Lower lobe of right lung (tissue), 2 donors: Measurements from ENCODE around the gene MAGI2. TPM values are rescaled to one million over a fixed set of nuclear protein-coding genes. Genes with fewer than 3 reads are reported as not detected.

Experiments
- ATAC-seq, 2 donors: fragments of 200-7000 bp; cut with Tn5 transposase; one replicate each; pipeline ENCODE4 v1.9.1; 2020 to 2022; ENCODE audit warnings: mild to moderate bottlenecking in 2 of 2, moderate library complexity in 2 of 2
- DNase-seq: peaks from one replicate; pipeline ENCODE4 v3.0.0-alpha.2; 2020
- H3K27ac ChIP-seq: fragments of 200-600 bp; one replicate; pipeline ENCODE4 v1.8.0; 2022
- H3K27me3 ChIP-seq: fragments of 200-600 bp; one replicate; pipeline ENCODE4 v1.8.0; 2022; ENCODE audit warnings: low read depth
- H3K36me3 ChIP-seq: fragments of 200-600 bp; one replicate; pipeline ENCODE4 v1.8.0; 2022; ENCODE audit warnings: mild to moderate bottlenecking
- H3K4me1 ChIP-seq: fragments of 200-600 bp; one replicate; pipeline ENCODE4 v1.8.0; 2022
- H3K4me3 ChIP-seq: fragments of 200-600 bp; one replicate; pipeline ENCODE4 v1.8.0; 2022; ENCODE audit warnings: mild to moderate bottlenecking
- H3K9me3 ChIP-seq: fragments of 200-600 bp; one replicate; pipeline ENCODE4 v1.8.0; 2022
- intact Hi-C: fragments of 100-400 bp; cut with DNase I; formaldehyde crosslinking; loops from one replicate; pipeline ENCODE4 v1.11.0; 2022
- total RNA-seq: library from RNA; stranded (reverse); fragmentation: NEBNext Ultra II Directional; extraction: Animal tissue kit (Norgen Biotek cat#: 25700); gene quantifications from one replicate; pipeline ENCODE4 v1.2.1, GENCODE V29; 2021
- TF ChIP-seq, protein P1 (sequence below): fragments of 200-600 bp; IDR thresholded peaks from one replicate; pipeline ENCODE4 v1.8.0; 2022; ENCODE audit warnings: antibody characterized with exemption, mild to moderate bottlenecking
- donor health status: DM: no; HTN: yes; CAD: no; lungs with severe emphysema.

Gene MAGI2
- total RNA-seq, 1 donor from 2014 or later: 15.3 TPM

DNA sequence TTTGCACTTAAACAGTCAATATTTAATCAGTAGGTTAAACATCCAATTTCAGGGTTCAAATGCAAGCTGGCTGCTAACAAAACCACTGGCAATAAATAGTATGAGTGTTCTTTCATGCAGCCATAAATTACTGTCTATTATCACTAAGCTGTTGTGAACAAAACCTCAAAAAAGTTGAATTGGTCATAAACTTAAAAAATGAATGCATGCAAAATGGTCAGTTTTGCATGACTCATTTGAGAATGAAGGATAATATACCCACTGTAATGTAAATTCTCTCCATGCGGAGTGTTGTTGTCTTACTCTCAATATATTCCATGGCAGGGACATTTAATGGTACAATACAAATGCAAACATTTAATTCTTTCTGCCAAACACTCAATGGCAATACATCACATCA lies 226.4 kb downstream of the MAGI2 start:
- DNase-seq: no peak
- Histone ChIP-seq H3K9me3 (no peaks in the 10 kb centered on the region), H3K36me3 (no peaks in the 10 kb centered on the region), H3K4me1 (no peaks in the 10 kb centered on the region), H3K27me3 (no peaks in the 10 kb centered on the region), H3K4me3 (no peak overlapping the region), H3K27ac (no peak overlapping the region)
- TF ChIP-seq, protein P1, sequence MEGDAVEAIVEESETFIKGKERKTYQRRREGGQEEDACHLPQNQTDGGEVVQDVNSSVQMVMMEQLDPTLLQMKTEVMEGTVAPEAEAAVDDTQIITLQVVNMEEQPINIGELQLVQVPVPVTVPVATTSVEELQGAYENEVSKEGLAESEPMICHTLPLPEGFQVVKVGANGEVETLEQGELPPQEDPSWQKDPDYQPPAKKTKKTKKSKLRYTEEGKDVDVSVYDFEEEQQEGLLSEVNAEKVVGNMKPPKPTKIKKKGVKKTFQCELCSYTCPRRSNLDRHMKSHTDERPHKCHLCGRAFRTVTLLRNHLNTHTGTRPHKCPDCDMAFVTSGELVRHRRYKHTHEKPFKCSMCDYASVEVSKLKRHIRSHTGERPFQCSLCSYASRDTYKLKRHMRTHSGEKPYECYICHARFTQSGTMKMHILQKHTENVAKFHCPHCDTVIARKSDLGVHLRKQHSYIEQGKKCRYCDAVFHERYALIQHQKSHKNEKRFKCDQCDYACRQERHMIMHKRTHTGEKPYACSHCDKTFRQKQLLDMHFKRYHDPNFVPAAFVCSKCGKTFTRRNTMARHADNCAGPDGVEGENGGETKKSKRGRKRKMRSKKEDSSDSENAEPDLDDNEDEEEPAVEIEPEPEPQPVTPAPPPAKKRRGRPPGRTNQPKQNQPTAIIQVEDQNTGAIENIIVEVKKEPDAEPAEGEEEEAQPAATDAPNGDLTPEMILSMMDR: no peak
- intact Hi-C loops: no loop called here
- no peak for ATAC-seq

DNA sequence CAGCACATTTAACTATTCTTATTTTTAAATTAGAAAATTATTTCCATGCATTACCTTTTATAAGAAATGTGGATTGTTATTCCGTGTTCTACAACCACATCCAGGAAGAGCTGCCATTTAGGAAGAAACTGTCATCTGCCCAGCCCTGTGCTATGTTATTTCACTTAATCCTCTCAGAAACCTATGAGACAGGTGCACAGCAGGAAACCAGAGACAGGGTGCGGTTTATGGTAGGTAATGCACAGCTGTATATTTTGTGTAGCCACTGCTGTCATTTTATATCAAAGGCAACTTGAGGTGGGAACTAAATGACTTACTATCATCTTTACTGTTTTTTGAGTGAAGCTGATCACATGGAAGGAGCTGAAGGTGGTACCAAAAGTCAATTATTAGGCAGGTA lies 232.3 kb downstream of the MAGI2 start:
- H3K36me3 ChIP-seq: no peaks in the 10 kb centered on the region
- no peaks in the 10 kb centered on the region for H3K4me1 ChIP-seq
- H3K27me3 ChIP-seq: no peaks in the 10 kb centered on the region
- TF ChIP-seq, protein P1: no peak
- H3K27ac ChIP-seq: no peak overlapping the region
- no peaks in the 10 kb centered on the region for H3K9me3 ChIP-seq
- no peak overlapping the region for H3K4me3 ChIP-seq
- intact Hi-C loops: no loop called here
- no peak for DNase-seq
- no peak for ATAC-seq

DNA sequence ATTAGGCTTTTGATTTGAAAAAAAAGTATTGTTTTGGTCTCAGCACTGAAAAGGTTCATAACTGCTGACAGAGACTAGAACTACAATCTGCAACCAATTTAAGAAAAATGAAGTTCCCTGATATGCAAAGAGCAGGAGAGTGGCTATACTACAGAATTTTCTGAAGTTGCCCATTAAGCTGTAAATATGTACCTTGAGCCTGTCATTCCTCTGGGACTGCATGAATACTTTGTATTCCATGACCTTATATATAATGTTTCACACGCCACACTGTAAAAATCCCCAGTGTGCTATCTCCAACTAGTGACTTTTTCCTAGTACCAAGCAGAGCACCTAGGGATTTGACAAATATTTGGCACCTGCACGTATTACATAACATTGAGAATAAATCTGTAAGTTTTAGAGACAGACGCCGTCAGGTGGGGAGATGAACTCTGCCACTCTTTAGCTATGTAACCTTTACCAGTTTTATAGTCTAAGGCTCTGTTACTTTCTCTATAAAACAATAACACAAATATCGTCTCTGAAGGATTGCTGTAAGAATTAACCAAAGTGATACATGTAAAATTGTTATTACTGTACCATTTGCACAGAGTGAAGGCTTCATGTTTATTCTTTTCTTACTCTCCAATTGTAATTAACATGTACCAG lies 235.4 kb downstream of the MAGI2 start:
- Histone ChIP-seq H3K9me3 (no peaks in the 10 kb centered on the region), H3K27ac (no peak overlapping the region), H3K27me3 (no peaks in the 10 kb centered on the region), H3K36me3 (no peaks in the 10 kb centered on the region), H3K4me3 (no peak overlapping the region), H3K4me1 (no peaks in the 10 kb centered on the region)
- TF ChIP-seq, protein P1: no peak
- DNase-seq (no peak), ATAC-seq (no peak)
- intact Hi-C loops: no loop called here

DNA sequence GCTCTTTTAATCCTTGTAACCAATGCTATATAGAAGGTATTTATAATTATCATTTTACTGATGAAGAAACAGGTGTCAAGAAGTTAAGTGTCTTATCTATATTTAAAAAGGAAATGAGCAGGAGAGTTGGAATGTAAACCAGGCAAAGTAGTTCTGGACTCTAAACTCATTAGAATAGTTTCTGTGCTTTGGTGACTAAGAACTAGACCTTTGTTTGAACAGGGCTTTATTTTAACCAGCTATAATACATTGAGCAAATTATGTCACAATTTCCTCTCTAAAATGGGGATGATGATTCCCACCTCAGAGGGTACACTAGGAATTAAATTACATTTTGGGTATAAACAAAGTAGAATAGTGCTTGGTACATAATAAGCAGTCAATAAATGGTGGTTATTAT lies 236.0 kb downstream of the MAGI2 start:
- H3K27me3 ChIP-seq: no peaks in the 10 kb centered on the region
- TF ChIP-seq, protein P1: no peak
- no peaks in the 10 kb centered on the region for H3K4me1 ChIP-seq
- intact Hi-C loops: no loop called here
- H3K27ac ChIP-seq: no peak overlapping the region
- DNase-seq (no peak), ATAC-seq (peak in 1 of 2 donors; percentile 92)
- H3K36me3 ChIP-seq: no peaks in the 10 kb centered on the region
- H3K9me3 ChIP-seq: no peaks in the 10 kb centered on the region
- H3K4me3 ChIP-seq: no peak overlapping the region

DNA sequence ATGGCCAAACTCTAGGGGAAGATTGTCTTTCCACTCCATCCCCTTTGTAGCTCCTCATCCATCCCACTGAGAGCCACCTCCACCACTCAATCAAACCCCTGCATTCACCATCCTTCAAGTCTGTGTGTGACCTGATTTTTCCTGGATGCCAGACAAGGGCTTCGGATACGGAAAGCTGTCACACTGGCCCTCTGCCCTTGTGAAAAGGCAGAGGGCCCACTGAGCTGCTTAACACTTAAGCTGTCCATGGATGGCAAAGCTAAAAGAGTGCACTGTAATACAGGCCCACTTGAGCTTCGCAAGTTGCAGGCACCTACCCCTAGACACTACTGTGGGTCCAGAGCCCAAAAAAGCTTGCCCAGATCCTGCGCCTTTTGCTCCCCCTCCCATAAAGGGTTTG lies 237.2 kb downstream of the MAGI2 start:
- H3K4me3 ChIP-seq: no peak overlapping the region
- H3K36me3 ChIP-seq: no peaks in the 10 kb centered on the region
- H3K27ac ChIP-seq: no peak overlapping the region
- H3K9me3 ChIP-seq: no peaks in the 10 kb centered on the region
- H3K4me1 ChIP-seq: no peaks in the 10 kb centered on the region
- H3K27me3 ChIP-seq: no peaks in the 10 kb centered on the region
- TF ChIP-seq, protein P1: no peak
- intact Hi-C loops: no loop called here
- no peak for DNase-seq
- ATAC-seq: no peak
